Aorta (tissue), 5 donors: Measurements from ENCODE around the gene WBP2. TPM values are rescaled to one million over a fixed set of nuclear protein-coding genes. Genes with fewer than 3 reads are reported as not detected.
A peak's percentile ranks its signal among the peaks of the same experiment; 100 is the strongest.

Source experiments
- ATAC-seq: fragments of 200-7000 bp; cut with Tn5 transposase; one replicate; pipeline ENCODE4 v1.9.1; 2022; ENCODE audit warnings: moderate library complexity; ENCODE audit not compliant: low FRiP score
- DNase-seq, 2 donors: peaks; one replicate each; pipeline ENCODE4 v3.0.0-alpha.2; 2020
- H3K27ac ChIP-seq, 2 donors: one replicate each; pipeline ENCODE4 v1.5.1; 2013; ENCODE audit warnings: low read length in 2 of 2, mild to moderate bottlenecking in 2 of 2, moderate library complexity in 2 of 2, control low read depth in 1 of 2, inconsistent platforms in 1 of 2, low read depth in 1 of 2
- H3K27me3 ChIP-seq, 2 donors: one replicate each; pipeline ENCODE4 v1.6.1; 2013; ENCODE audit warnings: control low read depth in 1 of 2, low read length in 1 of 2, mild to moderate bottlenecking in 1 of 2, moderate library complexity in 1 of 2; ENCODE audit not compliant: insufficient read depth in 2 of 2, control insufficient read depth in 1 of 2
- H3K36me3 ChIP-seq, 2 donors: one replicate each; pipeline ENCODE4 v1.6.1; 2013; ENCODE audit warnings: control low read depth in 1 of 2, low read length in 1 of 2, mild to moderate bottlenecking in 1 of 2; ENCODE audit not compliant: insufficient read depth in 2 of 2, control insufficient read depth in 1 of 2
- H3K4me1 ChIP-seq, 2 donors: one replicate each; pipeline ENCODE4 v1.6.1; 2013; ENCODE audit warnings: low read length in 2 of 2, control low read depth in 1 of 2, mild to moderate bottlenecking in 1 of 2, moderate library complexity in 1 of 2; ENCODE audit not compliant: insufficient read depth in 2 of 2, control insufficient read depth in 1 of 2
- H3K4me3 ChIP-seq, 2 donors: one replicate each; pipeline ENCODE4 v1.5.1; 2013; ENCODE audit warnings: low read length in 2 of 2, control low read depth in 1 of 2, mild to moderate bottlenecking in 1 of 2
- H3K9me3 ChIP-seq: one replicate; pipeline ENCODE4 v1.6.1; 2013; ENCODE audit warnings: mild to moderate bottlenecking, low read length; ENCODE audit not compliant: control insufficient read depth
- WGBS, 2 donors: extraction: QIAGEN DNeasy Blood & Tissue Kit; methylation state at CpG; one replicate each; pipeline ENCODE4 v1.1.7; 2013; 5-methylcytosine and 5-hydroxymethylcytosine counted together
- intact Hi-C, 2 donors: fragments of 100-400 bp; cut with DNase I; formaldehyde crosslinking; loops; one replicate each; pipeline versions ENCODE4 v1.14.2 to v1.15.0; 2022
- polyA plus RNA-seq, 2 donors: library from polyadenylated mRNA; stranded (reverse); fragments of 200-250 nt; gene quantifications; one replicate each; pipeline ENCODE4 v1.2.3, GENCODE V29; 2013
- total RNA-seq, 2 donors: library from RNA; stranded (reverse); fragmentation: NEBNext Ultra II Directional; extraction: Animal tissue kit (Norgen Biotek cat#: 25700); gene quantifications; one replicate each; pipeline ENCODE4 v1.2.1, GENCODE V29; 2021
- donor health status: healthy with polysubstance abuse.
- donor health status: Bipolar disorder and iron deficiency.
- donor health status: DM: no; HTN: no; CAD: no.
- donor health status: DM: no; HTN: no; CAD: no.
- donor health status: DM: yes; HTN: yes; CAD: no.

The WBP2 gene
- total and polyA plus RNA-seq, 4 donors: 54.6 to 123 (median 113) TPM

DNA sequence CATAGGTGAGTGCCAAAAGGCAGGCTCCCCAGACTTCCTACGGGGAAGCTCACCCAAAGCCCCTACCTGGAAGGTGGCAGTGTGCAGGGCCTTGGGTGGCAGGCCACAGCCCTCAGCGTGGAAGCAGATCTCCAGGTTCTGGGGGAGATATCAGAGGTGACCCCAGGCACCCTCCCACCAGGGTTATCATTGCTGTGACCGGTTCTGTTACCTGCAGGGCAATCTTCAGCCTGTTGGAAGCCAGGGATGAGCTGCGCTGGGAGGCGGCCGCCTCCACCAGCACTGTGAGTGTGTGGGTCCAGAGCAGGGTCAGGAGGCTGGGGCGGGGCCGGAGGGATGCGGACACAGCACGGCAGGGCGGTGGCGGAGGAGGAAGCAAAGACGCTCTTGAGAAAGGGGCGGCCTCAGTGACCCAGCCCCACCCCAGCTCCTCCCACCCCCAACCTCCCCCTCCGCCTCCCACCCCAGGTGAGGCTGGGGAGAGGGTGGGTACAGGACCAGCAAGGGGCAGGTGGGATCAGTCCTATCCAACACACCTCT, 24.0 kb downstream of the WBP2 start:
- H3K27me3 ChIP-seq: no peaks in the 10 kb centered on the region
- H3K4me3 ChIP-seq: no peak overlapping the region
- no peaks in the 10 kb centered on the region for H3K9me3 ChIP-seq
- no peaks in the 10 kb centered on the region for H3K36me3 ChIP-seq
- no peaks in the 10 kb centered on the region for H3K4me1 ChIP-seq
- H3K27ac ChIP-seq: no peak overlapping the region
- DNase-seq (no peak), ATAC-seq (no peak)
- intact Hi-C loops: no loop called here
- 90% methylated on average over 14 to 15 of the region's 15 CpGs for WGBS, 2 donors

DNA sequence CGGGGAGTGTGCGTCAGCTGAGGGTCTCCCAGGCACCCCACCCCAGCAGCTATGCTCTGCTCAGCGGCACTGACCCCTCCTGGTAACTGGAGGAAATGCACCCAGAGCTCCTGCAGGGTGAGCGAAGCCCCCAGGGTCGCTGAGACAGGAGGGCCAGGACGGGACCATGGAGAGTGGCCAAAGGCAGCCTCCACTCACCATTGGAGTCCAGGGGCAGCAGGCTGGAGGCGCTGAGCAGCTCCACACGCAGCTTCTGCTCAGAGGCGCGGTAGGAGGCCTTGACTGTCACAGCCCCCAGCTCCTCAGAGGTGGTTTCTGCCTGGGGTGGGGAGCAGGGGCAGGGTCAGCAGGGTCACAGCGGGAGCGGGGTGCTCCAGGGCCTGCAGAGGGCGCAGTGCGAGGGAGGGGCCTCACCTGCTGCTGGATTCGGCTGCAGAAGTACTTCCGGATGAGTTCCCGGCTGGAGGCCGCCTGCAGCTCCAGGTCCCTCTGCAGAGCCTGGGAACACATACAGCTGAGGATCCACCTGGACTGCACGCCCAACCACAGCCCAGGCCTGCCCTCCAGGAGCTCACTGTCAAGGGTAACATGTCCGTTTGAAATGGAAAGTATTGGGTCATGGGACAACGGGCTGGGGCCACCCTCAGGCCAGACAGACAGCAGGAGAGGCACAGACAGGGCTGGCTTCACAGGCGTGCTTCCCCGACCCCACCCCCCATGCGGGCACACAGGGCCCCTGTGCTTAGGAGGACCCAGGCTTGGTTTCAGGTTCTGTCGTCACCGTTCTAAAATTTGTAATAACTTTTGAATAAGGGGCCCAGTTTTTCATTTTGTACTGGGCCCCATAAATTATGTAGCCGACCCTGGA, 24.7 kb downstream of the WBP2 start:
- intact Hi-C loops: no loop called here
- 74 to 78% methylated on average over 27 of the region's 27 CpGs for WGBS, 2 donors

DNA sequence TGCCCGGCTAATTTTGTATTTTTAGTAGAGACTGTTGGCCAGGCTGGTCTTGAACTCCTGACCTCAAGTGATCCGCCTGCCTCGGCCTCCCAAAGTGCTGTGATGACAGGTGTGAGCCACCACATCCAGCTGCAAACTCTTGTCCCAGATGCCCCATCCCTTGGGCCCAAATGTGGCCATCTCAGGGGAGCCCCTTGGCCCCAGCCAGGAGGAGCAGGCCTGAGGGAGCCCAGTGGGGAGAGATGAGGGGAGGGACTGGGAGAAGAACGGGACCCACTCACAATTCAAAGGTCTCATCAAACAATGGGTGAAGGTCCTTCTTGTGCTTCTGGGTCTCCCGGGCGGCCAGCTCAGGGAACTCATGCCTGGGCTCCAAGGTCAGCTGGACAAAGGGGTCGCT, 25.4 kb downstream of the WBP2 start:
- no peaks in the 10 kb centered on the region for H3K4me1 ChIP-seq
- no peaks in the 10 kb centered on the region for H3K36me3 ChIP-seq
- DNase-seq (no peak), ATAC-seq (no peak)
- no peak overlapping the region for H3K4me3 ChIP-seq
- WGBS, 2 donors: 90 to 91% methylated on average over 7 of the region's 7 CpGs
- H3K9me3 ChIP-seq: no peaks in the 10 kb centered on the region
- no peak overlapping the region for H3K27ac ChIP-seq
- no peaks in the 10 kb centered on the region for H3K27me3 ChIP-seq
- intact Hi-C loops: loop anchor here in 1 of 2 donors (5.0 kb wide), 2 partner anchors 42 to 77 kb away; no protein-coding TSS in a partner anchor

More for the DNA sequence above, 24.7 kb downstream of the WBP2 start:
- H3K27me3 ChIP-seq: no peaks in the 10 kb centered on the region
- DNase-seq (no peak), ATAC-seq (no peak)
- H3K9me3 ChIP-seq: no peaks in the 10 kb centered on the region
- no peaks in the 10 kb centered on the region for H3K4me1 ChIP-seq
- H3K36me3 ChIP-seq: no peaks in the 10 kb centered on the region
- H3K4me3 ChIP-seq: no peak overlapping the region
- no peak overlapping the region for H3K27ac ChIP-seq

DNA sequence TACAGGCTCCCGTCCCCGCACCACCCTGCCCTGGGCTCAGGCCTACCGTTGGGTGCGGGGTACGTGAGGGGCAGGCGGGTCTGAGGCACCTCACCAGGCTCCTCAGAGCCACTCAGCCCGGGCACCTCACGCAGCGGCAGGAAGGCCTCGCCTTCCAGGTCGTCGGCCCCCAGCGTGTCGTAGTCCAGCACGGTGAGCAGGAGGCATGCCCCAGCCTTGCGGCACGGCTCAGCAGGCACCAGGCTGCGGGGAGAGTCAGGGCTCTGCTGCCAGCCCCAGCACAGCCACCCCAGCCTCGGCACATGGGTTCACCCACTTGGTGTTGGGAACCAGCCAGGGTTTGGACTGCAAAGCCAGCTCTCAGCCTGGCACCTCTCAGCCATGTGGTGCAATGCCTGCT, 26.4 kb downstream of the WBP2 start:
- H3K4me3 ChIP-seq: no peak overlapping the region
- no peaks in the 10 kb centered on the region for H3K36me3 ChIP-seq
- no peaks in the 10 kb centered on the region for H3K9me3 ChIP-seq
- no peak overlapping the region for H3K27ac ChIP-seq
- no peak for DNase-seq
- WGBS, 2 donors: 90 to 91% methylated on average over 17 to 19 of the region's 19 CpGs
- H3K4me1 ChIP-seq: no peaks in the 10 kb centered on the region
- ATAC-seq: no peak
- intact Hi-C loops: loop anchor here in 1 of 2 donors (5.0 kb wide), 2 partner anchors 41 to 76 kb away; no protein-coding TSS in a partner anchor
- no peaks in the 10 kb centered on the region for H3K27me3 ChIP-seq

DNA sequence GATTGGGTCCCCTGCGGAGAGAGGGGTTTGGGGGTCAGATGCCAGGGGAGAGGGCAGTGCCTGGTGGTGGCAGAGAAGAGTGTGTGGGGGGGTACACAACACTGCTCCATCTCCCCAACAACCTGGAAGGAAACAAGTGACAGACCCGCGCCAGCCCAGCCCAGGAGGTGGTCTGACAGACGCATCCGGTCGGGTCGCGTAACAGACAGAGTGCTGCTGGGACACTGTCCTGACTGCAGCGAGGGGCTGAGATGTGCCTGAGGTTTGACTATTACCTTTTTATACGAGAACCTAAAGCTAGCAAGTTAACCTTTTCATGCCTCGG, 27.1 kb downstream of the WBP2 start:
- no peak overlapping the region for H3K4me3 ChIP-seq
- intact Hi-C loops: loop anchor here in 1 of 2 donors (5.0 kb wide), 2 partner anchors 41 to 76 kb away; no protein-coding TSS in a partner anchor
- DNase-seq: no peak
- peak; percentile 5 for ATAC-seq
- 60 to 69% methylated on average over 11 of the region's 11 CpGs for WGBS, 2 donors
- H3K27me3 ChIP-seq: no peaks in the 10 kb centered on the region
- H3K36me3 ChIP-seq: no peaks in the 10 kb centered on the region
- H3K9me3 ChIP-seq: no peaks in the 10 kb centered on the region
- peak overlapping the region in 1 of 2 donors; percentile 12 for H3K27ac ChIP-seq
- H3K4me1 ChIP-seq: no peaks in the 10 kb centered on the region

DNA sequence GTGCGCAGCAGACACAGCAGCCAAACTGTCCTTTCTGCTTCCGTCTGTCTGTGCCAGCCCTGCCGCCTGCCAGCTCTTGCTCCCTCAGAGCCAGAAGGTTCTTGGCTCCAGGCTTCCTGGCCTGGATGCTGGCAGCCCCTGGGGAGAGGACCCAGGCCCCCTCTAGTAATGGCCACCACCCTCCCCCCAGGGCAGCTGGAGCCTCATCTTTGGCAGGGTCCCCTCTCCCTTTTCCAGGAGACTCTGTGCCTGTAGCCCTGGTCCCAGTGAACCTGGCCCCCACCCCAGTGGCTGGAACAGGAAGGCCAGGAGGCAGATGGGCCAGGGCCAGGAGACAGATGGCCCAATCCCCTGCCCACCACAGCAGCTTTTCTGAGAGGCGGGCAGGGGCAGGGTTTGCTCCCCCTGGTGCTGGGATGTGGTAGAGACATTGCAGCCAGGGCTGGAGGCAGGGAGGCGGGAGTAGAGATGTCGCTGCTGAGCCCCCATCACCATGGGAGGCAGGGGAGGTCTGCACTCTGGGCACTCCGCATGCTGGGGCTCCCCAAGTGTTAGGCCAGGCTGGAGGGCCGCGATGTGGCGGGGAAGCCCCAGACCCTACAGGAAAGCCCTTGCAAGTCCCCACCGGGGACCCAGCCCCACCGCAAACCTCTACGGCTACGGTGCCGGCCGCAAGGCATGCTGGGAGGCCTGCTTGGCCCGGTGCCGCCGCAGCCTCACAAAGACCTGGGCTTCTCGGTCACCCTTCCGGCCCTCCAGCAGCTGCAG, 27.6 kb downstream of the WBP2 start:
- peak; percentile 75 to 88 for DNase-seq
- Histone ChIP-seq H3K4me3 (no peak overlapping the region), H3K27ac (peak overlapping the region in 1 of 2 donors; percentile 61), H3K36me3 (no peaks in the 10 kb centered on the region), H3K27me3 (no peaks in the 10 kb centered on the region), H3K9me3 (no peaks in the 10 kb centered on the region), H3K4me1 (no peaks in the 10 kb centered on the region)
- intact Hi-C loops: loop anchor here in 1 of 2 donors (5.0 kb wide), 2 partner anchors 40 to 75 kb away; no protein-coding TSS in a partner anchor
- peak; percentile 71 for ATAC-seq
- 7 to 11% methylated on average over 19 to 21 of the region's 21 CpGs for WGBS, 2 donors

DNA sequence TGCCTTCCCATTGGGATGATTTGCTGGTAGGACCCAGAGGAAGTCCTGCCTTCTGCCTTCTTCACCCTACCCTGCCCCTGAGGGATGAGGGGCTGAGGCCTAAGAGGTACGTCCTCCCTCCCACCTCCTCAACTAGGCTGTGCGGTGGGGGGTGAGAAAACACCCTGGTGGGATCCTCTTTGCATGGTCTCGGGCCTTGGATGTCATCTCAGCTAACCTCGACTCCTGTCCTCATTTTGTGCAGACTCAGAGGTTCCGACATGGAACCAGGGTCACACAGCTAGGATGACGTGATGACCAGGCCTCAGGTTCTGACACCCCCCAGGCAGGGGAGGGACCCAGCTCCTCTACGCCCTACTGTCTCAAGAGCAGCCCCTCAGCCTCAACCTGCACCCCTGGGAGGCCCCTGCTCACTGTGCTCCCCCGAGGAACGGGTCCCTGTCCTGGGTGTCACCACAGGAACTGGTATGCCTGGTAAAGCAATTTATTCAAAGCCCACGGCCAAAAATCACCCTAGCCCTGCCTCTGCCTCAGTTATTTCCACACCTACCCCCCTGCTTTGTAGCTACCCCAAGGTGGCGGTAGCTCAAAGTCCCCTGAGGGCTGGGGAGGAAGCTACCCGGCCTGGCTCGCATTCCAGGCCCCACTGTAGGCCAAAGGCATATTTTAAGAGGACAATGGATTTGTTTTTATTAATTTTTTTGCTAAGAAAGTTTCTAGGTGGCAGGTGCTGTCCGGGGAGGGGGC, 28.4 kb downstream of the WBP2 start:
- Histone ChIP-seq H3K36me3 (no peaks in the 10 kb centered on the region), H3K27me3 (no peaks in the 10 kb centered on the region), H3K4me3 (no peak overlapping the region), H3K27ac (peak overlapping the region in 1 of 2 donors; percentile 61), H3K4me1 (no peaks in the 10 kb centered on the region), H3K9me3 (no peaks in the 10 kb centered on the region)
- ATAC-seq (no peak), DNase-seq (no peak)
- WGBS, 2 donors: 56 to 62% methylated on average over 14 of the region's 14 CpGs
- intact Hi-C loops: loop anchor here in 1 of 2 donors (5.0 kb wide), 2 partner anchors 39 to 74 kb away; no protein-coding TSS in a partner anchor

DNA sequence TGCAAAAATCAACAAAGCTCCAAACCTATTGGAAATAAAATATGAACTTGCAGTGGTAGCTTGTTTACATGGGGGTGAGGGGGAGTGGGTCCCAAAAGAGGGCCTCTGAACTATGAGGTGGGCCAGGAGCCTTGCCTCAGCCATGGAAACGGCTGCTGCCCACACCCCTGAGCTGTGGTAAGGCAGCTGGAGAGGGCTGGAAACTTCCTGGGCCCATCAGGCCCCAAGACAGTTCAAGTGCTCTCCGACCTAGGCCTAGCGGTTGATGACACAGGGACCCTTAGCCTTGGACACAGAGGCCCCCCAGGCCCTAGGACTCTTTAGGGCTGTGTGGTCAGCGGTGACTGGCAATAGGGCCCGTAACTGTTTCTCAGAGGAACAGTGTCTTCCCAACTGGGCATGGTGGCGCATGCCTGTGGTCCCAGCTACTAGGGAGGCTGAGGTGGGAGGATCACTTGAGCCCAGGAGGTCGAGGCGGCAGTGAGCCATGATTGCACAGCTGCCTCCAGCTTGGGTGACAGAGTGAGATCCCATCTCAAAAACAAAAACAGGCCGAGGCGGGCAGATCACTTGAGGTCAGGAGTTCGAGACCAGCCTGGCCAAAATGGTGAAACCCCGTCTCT, 29.3 kb downstream of the WBP2 start:
- H3K27ac ChIP-seq: no peak overlapping the region
- 93 to 94% methylated on average over 12 of the region's 12 CpGs for WGBS, 2 donors
- no peaks in the 10 kb centered on the region for H3K4me1 ChIP-seq
- H3K9me3 ChIP-seq: no peaks in the 10 kb centered on the region
- no peak overlapping the region for H3K4me3 ChIP-seq
- DNase-seq (no peak), ATAC-seq (no peak)
- intact Hi-C loops: loop anchor here in 1 of 2 donors (5.0 kb wide), 2 partner anchors 39 to 74 kb away; no protein-coding TSS in a partner anchor
- H3K36me3 ChIP-seq: peaks cover 0 to 2% of the 10 kb centered on the region in 2 donors
- H3K27me3 ChIP-seq: no peaks in the 10 kb centered on the region
